Measurements from ENCODE around the gene RAB11FIP5. TPM values are rescaled to one million over a fixed set of nuclear protein-coding genes. Genes with fewer than 3 reads are reported as not detected.

Gene RAB11FIP5
- total and polyA plus RNA-seq, 2 of the 4 experiments (the other 2 are of a cell fraction): 21.5 to 34.5 TPM

GRCh38 chr2:73072129-73072395 is 40.7 kb downstream of the RAB11FIP5 start:
- Histone ChIP-seq H3K79me1 (ENCODE audit: low read depth in 1 of 2, low read length in 2 of 2) (peaks cover 21 to 34% of the 10 kb centered on the region in 2 experiments), H2BK20ac (ENCODE audit: low read depth, low read length) (no peak overlapping the region), H3K18ac (ENCODE audit: low read depth, low read length) (no peak overlapping the region), H3K56ac (ENCODE audit: extremely low read depth, insufficient read depth, low read length) (no peak overlapping the region), H3K27me3 (ENCODE audit: control insufficient read depth, insufficient read depth, low read length) (no peaks in the 10 kb centered on the region), H2AFZ (replicated peaks; ENCODE audit: low read length, poor library complexity) (peak overlapping the region; percentile 92), H3K27ac (ENCODE audit: insufficient read depth, low read length) (peak overlapping the region; percentile 86), H3K4me2 (ENCODE audit: low read depth, low read length) (peak overlapping the region; percentile 95), H3K9me3 (ENCODE audit: control insufficient read depth, insufficient read depth, low read length) (no peaks in the 10 kb centered on the region), H2BK15ac (ENCODE audit: low read depth, low read length) (no peak overlapping the region), H4K5ac (ENCODE audit: low read depth, low read length) (peak overlapping the region; percentile 43; the same call in 1 of the 2 replicates), H2AK9ac (replicated peaks; ENCODE audit: low read depth, low read length, poor library complexity) (peak overlapping the region; percentile 70), H2BK5ac (ENCODE audit: low read depth, low read length, poor library complexity, severe bottlenecking) (peak overlapping the region; percentile 69), H3K14ac (replicated peaks; ENCODE audit: low read depth, low read length) (peak overlapping the region; percentile 82), H3K9ac (ENCODE audit: low read depth, low read length) (peak overlapping the region; percentile 74), H4K20me1 (ENCODE audit: insufficient read depth, low read length) (peaks cover 4% of the 10 kb centered on the region), H3K4me1 (ENCODE audit: control insufficient read depth, insufficient read depth, low read length) (peaks cover 12% of the 10 kb centered on the region), H2BK120ac (ENCODE audit: low read depth, low read length) (0 out of 2 replicates have a peak overlapping the region, but pooled peaks have one; percentile 35), H4K8ac (ENCODE audit: low read depth in 2 of 2, low read length in 2 of 2) (peak overlapping the region; percentile 81 to 83), H2AK5ac (ENCODE audit: low read depth, low read length) (no peak overlapping the region; the same call in 1 of the 2 replicates), H3K9me1 (ENCODE audit: insufficient read depth, low read length) (peaks cover 12% of the 10 kb centered on the region), H3K36me3 (ENCODE audit: control insufficient read depth, insufficient read depth, low read length) (peaks cover 22% of the 10 kb centered on the region), H3K4ac (ENCODE audit: low read depth, low read length) (peak overlapping the region; percentile 72), H3K4me3 (ENCODE audit: insufficient read depth, low read depth, low read length) (peak overlapping the region; percentile 82), H4K91ac (ENCODE audit: insufficient read depth, low read depth, low read length) (peak overlapping the region; percentile 34; the same call in 1 of the 2 replicates), H3K23ac (ENCODE audit: low read depth, low read length) (peak overlapping the region; percentile 81)
- ChIA-PET CTCF (no interaction called here), POLR2A (ENCODE audit: unreplicated experiment) (no interaction called here)
- 18% methylated on average over 8 of the region's 11 CpGs; no CpG with 5 or more reads in 1 of the 2 experiments for WGBS, 2 experiments (ENCODE audit: extremely low coverage in 2 of 2, insufficient read length in 1 of 2)
- TF ChIP-seq CHD1 (IDR thresholded peaks at IDR 0.05; ENCODE audit: low read depth, low read length): no peak
- TF ChIP-seq POLR2A (IDR thresholded peaks at IDR 0.05; ENCODE audit: low read depth, low read length): no peak
- TF ChIP-seq ELK1 (IDR thresholded peaks at IDR 0.05; ENCODE audit: borderline replicate concordance, low read depth, low read length): no peak
- TF ChIP-seq MAZ (IDR thresholded peaks at IDR 0.05; ENCODE audit: borderline replicate concordance, low read depth, low read length): no peak
- ATAC-seq (ENCODE audit: low read depth) (peak; percentile 5), DNase-seq (no peak)
- dilution Hi-C loops (cut with HindIII; ENCODE audit: low sequenced_read_pairs, unreplicated experiment) (no loop called here), intact Hi-C loops (cut with micrococcal nuclease) (no loop called here), in situ Hi-C loops (cut with MboI; ENCODE audit: low sequenced_read_pairs) (loop anchor here (5.0 kb wide), 1 partner anchor 180 kb away; no protein-coding TSS in a partner anchor)
- no TSS peak for BruUV-seq (replicated peaks)
